Measurements from ENCODE around the gene CDYL2. TPM values are rescaled to one million over a fixed set of nuclear protein-coding genes. Genes with fewer than 3 reads are reported as not detected.

Gene CDYL2
- total RNA-seq, 2 donors from 2014 or later: 4.6 to 20.4 TPM

DNA sequence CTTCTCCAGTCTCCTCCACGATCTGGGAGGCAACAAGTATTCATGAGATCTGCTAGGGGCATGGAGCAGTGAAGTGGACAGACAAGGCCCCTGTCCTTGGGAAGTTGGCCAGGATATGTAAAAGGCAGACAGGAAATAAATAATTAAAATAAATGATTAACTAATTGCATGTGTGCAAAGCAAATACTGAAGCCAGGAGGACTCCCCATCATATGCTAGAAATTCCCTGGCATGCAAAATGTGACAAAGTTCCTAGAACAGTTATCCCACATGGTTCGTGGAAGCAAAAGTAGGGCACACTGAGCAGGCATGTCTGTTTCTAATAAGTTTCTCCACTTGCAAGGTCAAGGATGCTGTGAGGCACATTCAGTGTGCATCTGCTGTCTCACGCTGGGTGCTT, 86.8 kb downstream of the CDYL2 start:
- TF ChIP-seq, protein P1, sequence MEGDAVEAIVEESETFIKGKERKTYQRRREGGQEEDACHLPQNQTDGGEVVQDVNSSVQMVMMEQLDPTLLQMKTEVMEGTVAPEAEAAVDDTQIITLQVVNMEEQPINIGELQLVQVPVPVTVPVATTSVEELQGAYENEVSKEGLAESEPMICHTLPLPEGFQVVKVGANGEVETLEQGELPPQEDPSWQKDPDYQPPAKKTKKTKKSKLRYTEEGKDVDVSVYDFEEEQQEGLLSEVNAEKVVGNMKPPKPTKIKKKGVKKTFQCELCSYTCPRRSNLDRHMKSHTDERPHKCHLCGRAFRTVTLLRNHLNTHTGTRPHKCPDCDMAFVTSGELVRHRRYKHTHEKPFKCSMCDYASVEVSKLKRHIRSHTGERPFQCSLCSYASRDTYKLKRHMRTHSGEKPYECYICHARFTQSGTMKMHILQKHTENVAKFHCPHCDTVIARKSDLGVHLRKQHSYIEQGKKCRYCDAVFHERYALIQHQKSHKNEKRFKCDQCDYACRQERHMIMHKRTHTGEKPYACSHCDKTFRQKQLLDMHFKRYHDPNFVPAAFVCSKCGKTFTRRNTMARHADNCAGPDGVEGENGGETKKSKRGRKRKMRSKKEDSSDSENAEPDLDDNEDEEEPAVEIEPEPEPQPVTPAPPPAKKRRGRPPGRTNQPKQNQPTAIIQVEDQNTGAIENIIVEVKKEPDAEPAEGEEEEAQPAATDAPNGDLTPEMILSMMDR (IDR thresholded peaks at IDR 0.05): no peak
- peaks cover 3% of the 10 kb centered on the region for H3K9me3 ChIP-seq
- no peaks in the 10 kb centered on the region for H3K27me3 ChIP-seq (replicated peaks; ENCODE audit: insufficient read depth)
- H3K36me3 ChIP-seq: no peaks in the 10 kb centered on the region
- DNase-seq (ENCODE audit: low spot score): no peak
- no peak for ATAC-seq (ENCODE audit: insufficient number of reproducible peaks, low FRiP score, low read depth)
- H3K4me3 ChIP-seq: no peak overlapping the region
- H3K4me1 ChIP-seq (ENCODE audit: control insufficient read depth in 1 of 2, low read depth in 2 of 2): peaks cover 0 to 9% of the 10 kb centered on the region in 2 donors
- H3K27ac ChIP-seq: no peak overlapping the region

DNA sequence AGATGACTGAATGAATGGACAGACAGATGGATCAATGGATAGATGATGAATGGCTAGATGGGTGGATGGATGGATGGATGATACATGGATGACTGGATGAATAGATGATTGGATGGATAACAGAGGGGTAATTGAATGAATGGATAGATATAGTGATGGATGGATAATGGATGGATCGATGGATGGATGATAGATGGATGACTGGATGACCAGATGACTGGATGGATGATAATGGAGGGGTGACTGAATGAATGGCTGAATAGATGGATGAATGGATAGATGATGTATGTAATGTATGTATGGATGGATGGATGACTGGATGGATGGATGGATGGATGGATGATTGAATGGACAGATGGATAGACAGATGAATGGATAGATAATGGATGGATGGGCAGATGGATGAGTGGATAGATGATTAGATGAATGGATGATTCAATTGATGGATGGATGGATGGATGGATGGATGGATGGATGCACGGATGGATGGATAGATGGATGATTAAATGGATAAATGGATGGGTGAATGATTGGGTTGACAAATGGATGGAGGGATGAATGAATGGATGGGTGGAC, 87.7 kb downstream of the CDYL2 start:
- no peak for ATAC-seq (ENCODE audit: insufficient number of reproducible peaks, low FRiP score, low read depth)
- DNase-seq (ENCODE audit: low spot score): no peak
- Histone ChIP-seq H3K27me3 (replicated peaks; ENCODE audit: insufficient read depth) (no peaks in the 10 kb centered on the region), H3K27ac (no peak overlapping the region), H3K4me3 (no peak overlapping the region), H3K9me3 (no peaks in the 10 kb centered on the region), H3K4me1 (ENCODE audit: control insufficient read depth in 1 of 2, low read depth in 2 of 2) (peaks cover 0 to 9% of the 10 kb centered on the region in 2 donors), H3K36me3 (no peaks in the 10 kb centered on the region)
- TF ChIP-seq, protein P1 (IDR thresholded peaks at IDR 0.05): no peak

DNA sequence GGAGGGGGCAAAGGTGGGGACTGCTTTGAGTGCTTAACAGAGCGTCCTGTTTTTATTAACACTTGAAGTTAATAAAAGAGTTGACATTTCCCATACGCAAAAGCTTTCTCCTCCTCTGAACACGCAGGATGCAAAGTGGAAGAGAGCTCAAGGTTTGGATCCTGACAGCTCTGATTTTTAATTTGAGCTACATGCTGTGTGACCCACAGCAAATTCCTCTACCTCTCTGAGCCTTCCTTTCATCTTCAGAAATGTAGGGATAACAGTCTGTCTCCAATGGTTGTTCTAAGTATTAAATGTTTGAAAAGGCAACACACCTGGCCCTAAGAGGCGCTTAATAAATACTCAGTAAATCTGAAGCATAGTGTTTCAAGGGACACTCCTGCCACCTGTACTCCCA, 93.0 kb downstream of the CDYL2 start:
- Histone ChIP-seq H3K27me3 (replicated peaks; ENCODE audit: insufficient read depth) (no peaks in the 10 kb centered on the region), H3K4me3 (no peak overlapping the region), H3K4me1 (ENCODE audit: control insufficient read depth in 1 of 2, low read depth in 2 of 2) (no peaks in the 10 kb centered on the region), H3K27ac (no peak overlapping the region), H3K9me3 (no peaks in the 10 kb centered on the region), H3K36me3 (no peaks in the 10 kb centered on the region)
- TF ChIP-seq, protein P1 (IDR thresholded peaks at IDR 0.05): no peak
- ATAC-seq (ENCODE audit: insufficient number of reproducible peaks, low FRiP score, low read depth) (no peak), DNase-seq (ENCODE audit: low spot score) (no peak)

DNA sequence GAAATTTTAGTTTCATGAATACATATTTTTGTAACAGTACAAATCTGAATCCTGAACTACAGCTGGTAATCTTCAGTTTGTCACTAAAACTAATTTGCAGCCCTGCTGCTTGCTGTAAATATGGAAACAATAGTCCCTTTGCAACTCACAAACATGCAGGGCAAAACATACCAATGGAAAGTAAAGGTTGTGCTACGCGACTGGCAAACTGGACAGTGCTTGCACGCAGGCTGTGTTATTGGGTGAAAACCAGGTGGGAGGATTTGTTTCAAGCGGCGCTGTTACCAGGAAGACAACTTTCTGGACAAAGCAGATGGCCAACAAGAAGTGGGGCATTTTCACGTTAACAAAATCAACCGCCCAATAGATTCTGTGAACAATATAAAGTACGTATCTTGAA, 93.5 kb downstream of the CDYL2 start:
- no peak overlapping the region for H3K4me3 ChIP-seq
- no peaks in the 10 kb centered on the region for H3K27me3 ChIP-seq (replicated peaks; ENCODE audit: insufficient read depth)
- no peaks in the 10 kb centered on the region for H3K9me3 ChIP-seq
- no peaks in the 10 kb centered on the region for H3K36me3 ChIP-seq
- H3K27ac ChIP-seq: no peak overlapping the region
- DNase-seq (ENCODE audit: low spot score): no peak
- TF ChIP-seq, protein P1 (IDR thresholded peaks at IDR 0.05): no peak
- no peaks in the 10 kb centered on the region for H3K4me1 ChIP-seq (ENCODE audit: control insufficient read depth in 1 of 2, low read depth in 2 of 2)
- no peak for ATAC-seq (ENCODE audit: insufficient number of reproducible peaks, low FRiP score, low read depth)

DNA sequence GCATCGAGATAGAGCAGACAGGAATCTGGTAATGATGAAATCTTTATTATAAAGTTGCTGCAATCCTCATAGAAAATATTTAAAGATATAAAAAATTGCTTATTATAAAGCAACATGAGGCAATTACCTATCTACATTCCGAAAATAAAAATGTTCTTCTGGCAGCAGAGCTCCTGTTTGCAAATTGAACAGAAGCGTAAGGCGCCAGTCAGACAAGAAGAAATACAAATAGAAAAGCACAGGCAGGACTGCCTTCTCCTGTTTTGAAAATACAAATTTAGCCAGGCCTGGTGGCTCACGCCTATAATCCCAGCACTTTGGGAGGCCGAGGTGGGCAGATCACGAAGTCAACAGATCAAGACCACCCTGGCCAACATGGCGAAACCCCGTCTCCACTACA, 95.6 kb downstream of the CDYL2 start:
- Histone ChIP-seq H3K4me1 (ENCODE audit: control insufficient read depth in 1 of 2, low read depth in 2 of 2) (no peaks in the 10 kb centered on the region), H3K27ac (no peak overlapping the region), H3K4me3 (no peak overlapping the region), H3K9me3 (no peaks in the 10 kb centered on the region), H3K27me3 (replicated peaks; ENCODE audit: insufficient read depth) (no peaks in the 10 kb centered on the region), H3K36me3 (no peaks in the 10 kb centered on the region)
- DNase-seq (ENCODE audit: low spot score) (no peak), ATAC-seq (ENCODE audit: insufficient number of reproducible peaks, low FRiP score, low read depth) (no peak)
- TF ChIP-seq, protein P1 (IDR thresholded peaks at IDR 0.05): no peak

Data from thoracic aorta (tissue), 2 donors.